Caki2 (cell line): ENCODE results near the gene DMPK. TPM values are rescaled to one million over a fixed set of nuclear protein-coding genes. Genes with fewer than 3 reads are reported as not detected.
A peak's percentile ranks its signal among the peaks of the same experiment; 100 is the strongest.
"Not testable (repeated sequence)": the region's sequence is repeated elsewhere in the genome, so short reads cannot be mapped to it uniquely, and the experiment has no call there.

ENCODE experiments used
- DNase-seq: peaks from one replicate; pipeline ENCODE4 v3.0.0-alpha.2; 2015; ENCODE audit warnings: low read depth
- in situ Hi-C: cut with HindIII; loops from 2 replicates; pipeline ENCODE4 v1.10.0; 2016; ENCODE audit warnings: low sequenced_read_pairs, low pct_unique_long_range_greater_than_20kb, mixed read lengths
- total RNA-seq: library from RNA; depleted of rRNA; stranded (reverse); fragments of >200 nt; shearing (Covaris generic); gene quantifications from 2 replicates; pipeline ENCODE4 v1.2.3, GENCODE V29; 2014; ENCODE audit warnings: low replicate concordance

The DMPK gene
- total RNA-seq, 1 experiment from 2014 or later = 9.1 TPM

DNA sequence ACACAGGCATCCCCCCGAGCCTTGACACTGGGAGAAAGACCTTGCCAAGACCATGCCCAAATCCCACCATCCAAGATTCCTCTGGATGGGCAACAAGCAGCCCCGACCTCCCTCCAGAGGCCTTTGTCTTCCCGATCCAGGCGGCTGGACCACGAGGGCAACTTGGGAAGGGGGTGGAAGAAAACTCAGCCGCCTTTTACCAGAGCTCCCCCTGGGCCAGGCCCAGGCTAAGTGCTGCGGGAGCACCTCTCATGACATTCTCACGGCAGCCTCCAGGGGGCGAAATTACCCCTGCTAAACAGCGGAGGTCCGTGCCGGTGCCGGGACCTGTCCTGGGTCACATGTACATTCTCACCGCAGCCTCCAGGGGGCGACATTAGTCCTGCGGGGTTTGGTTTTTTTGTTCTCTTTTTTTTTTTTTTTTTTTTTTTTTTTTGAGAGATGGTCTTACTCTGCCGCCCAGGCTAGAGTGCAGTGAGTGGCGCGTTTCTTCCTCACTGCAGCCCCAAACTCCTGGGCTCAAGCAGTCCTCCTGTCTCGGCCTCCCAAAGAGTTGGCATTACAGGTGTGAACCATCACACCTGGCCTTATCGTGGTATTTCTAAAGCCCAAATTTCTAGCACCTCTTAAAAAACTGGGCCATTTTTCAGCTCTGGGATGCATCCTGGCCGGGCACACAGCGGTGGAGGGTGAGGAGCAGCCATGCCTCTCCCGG, 34.9 kb upstream of the DMPK start:
- in situ Hi-C loops = no loop called here

DNA sequence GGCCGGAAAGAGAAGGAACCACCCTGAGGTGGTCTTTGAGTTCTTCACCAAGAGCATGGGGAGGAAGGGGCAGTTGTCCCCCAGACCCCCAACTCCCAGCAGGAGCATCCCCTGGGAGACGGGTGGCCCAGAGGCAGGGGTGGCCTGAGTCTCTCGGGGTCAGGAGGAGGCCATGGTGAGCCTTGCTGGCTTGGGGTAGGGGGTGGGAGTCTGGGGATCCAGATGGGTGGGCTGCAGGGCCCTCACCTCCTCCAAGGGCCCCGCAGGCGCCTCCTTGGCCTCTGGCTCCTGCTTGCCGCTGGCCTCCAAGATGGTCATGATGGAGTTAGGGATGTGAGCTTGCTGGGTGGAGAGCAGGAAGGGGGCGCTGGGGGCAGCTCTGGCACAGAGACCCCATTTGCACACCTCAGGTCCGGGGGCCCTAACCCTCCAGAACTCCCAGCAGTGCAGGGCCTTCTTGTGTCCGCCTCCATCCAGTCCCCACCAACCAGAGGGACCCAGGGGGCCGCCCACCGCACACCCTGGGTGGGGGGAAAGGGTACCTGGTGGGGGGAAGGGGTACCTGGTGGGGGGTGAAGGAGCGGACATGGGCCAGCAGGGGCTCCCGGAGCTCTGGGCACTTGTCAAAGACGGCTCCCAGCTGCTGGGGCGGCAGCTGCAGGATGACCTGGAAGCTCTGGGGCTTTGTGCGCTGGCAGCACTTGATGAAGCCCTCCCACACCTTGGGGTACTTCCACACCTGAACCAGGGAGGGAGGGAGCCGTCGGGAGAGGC, 34.1 kb upstream of the DMPK start:
- in situ Hi-C loops = no loop called here
- no peak for DNase-seq

More for the DNA sequence above, 34.9 kb upstream of the DMPK start:
- DNase-seq = peak; percentile 94

DNA sequence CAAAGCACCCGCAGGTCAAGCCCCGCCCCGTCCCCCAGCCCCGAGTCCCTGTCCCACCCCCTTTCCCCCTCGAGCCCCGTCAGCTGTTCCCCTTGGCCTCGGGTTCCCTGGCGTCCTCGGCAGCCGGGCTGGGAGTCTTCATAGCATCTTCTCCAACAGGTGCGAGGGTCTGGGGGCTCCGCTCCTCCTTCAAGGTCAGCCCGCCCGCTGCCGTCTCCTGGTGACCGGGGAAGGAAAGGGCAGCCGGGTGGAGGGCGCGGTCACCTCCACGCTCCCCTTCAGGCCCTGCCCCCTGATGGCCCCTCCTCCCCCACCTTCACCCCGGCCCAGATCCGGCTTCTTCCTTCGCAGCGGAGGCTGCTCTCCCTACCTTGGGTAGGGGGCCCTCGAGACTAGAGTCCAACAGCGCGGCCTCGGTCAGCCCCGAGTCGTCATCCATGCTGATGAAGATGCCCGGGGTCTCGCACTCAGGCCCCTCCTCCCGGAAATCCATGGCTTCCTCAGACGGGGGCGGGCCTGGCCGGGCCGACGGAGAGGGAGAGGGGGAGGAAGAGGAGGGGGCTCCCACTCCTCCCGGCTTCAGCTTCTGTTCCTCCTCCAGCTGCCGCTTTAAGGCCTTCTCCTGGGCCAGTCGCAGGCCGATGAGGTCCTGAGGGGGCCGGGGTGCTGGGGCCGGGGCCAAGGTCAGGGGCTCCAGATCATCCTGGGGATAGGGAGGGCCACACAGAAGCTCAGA, 33.4 kb upstream of the DMPK start:
- no peak for DNase-seq
- in situ Hi-C loops = no loop called here

DNA sequence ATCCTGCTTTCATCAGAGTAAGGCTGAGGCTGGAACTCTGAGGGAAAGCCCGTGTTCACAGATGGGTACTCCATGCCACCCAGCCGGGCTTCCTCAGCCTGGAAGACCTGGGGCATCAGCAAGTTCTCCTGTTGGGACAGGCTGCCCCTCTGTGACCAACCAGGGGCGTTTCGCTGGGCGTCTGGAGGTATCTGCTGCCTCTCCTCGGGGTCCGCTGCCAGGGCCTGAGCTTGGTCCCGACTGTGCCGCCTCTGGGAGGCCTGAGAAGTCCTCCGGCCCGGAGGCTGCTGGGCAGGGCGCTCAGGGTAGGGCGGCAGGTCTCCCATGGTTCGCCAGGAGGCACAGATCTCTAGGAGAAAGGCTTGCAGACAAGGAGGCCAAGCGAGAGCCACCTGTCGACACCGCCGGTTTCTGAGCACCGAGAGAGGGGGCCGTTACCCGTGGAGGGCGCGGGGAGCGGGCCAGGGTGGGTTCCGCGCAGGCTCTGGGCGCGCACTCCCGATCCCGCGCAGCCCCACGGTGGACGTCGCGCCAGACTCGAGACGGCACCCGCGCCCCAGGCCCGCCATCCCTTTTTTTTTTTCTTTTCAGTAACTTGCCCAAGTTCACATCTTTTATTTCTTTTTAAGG, 32.7 kb upstream of the DMPK start, which contains the start of gene RSPH6A:
Gene RSPH6A (minus strand): TSS at position 458 of the 630 bp plus-strand sequence. CDS start 132 bp downstream, at position 326.
- in situ Hi-C loops = no loop called here

DNA sequence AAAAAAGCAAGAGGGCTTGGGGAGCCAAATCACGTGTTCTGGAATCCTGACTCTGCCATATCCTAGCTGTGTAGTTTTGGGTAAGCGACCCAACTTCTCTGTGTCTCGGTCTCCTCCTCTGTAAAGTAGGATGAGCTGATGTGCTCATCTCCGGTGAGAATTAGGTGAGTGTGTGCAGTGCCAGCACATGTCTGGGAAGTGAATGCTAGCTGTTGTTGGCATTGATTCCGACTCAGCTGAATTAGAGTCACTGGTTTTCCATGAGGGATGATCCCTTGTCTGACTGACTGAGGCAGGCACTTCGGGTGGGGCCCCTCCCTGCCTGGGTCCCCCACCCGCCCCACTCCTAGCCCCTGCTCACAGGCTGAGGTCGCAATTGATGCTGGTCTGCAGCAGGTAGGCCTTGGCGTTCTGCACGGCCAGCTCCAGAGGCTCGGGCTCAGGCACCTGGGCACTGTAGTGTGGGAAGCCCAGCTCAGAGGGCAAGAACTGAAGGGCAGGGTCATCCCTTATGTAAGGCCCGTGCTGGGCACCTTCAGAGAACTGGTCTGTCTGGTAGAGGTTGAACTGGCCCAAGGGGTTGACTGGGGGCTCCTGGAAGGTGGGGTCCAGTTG, 32.0 kb upstream of the DMPK start:
- in situ Hi-C loops = no loop called here
- DNase-seq = peak; percentile 37

More for the DNA sequence above, 32.7 kb upstream of the DMPK start, which contains the start of gene RSPH6A:
- no peak for DNase-seq

DNA sequence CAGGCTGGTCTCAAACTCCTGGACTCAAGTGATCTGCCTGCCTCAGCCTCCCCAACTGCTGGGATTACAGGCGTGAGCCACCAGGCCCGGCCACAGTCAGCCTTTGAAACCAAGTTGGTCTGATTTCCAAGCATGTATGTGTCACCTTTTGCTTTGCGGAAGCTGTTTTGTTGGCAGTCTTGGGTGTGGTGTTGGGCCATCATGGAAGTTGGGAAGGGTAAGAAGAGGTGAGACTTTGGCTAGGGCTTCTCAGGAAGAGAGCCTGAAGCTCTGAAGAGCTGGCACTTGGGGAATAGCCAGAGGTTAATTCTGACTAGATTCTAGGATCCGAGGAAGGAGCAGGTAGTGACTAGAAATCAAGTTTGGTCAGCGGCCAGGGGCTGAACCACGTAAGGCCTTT, 30.0 kb upstream of the DMPK start:
- no peak for DNase-seq
- in situ Hi-C loops = no loop called here

DNA sequence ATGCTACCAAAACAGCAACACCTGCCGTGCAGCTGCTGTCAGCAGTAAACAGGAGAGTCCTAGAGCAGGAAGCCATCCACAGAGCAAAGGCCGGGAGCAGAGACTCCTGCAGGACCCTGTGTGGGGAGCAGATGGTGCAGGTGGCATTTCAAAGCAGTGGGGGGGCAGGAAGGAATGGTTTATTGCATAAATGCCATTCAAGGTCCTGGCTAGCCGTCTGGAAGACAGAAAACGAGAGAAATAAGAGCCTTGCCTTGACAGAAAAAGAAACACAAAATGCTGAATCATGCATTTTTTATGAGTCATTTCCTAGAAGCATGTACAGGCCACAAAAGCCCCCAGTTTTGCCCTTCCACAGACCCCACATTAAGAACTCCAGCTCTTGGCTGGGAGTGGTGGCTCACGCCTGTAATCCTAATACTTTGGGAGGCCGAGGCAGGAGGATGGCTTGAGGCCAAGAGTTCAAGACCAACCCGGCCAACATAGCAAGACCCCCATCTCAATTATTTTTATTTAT, 27.4 kb upstream of the DMPK start:
- in situ Hi-C loops = no loop called here
- peak; percentile 84 for DNase-seq

DNA sequence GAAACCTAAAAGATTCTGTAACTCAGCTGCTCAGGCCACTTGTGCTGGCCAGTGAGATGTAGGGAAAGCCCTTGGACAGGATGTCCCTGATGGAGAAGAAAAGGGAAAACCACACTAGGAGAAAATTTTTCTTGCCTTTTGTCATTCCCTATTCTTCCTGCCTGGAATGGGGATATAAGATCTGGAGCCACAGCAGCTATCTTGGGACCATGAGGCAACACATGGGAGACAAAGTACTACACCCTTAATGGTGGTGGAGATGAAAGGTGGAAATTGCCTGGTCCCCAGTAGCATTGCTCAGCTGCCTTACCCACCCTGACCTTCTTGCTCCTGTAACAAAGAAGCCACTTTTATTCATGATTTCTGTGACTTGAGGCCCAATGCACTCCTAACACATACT, 23.4 kb upstream of the DMPK start:
- in situ Hi-C loops = no loop called here
- DNase-seq = no peak

DNA sequence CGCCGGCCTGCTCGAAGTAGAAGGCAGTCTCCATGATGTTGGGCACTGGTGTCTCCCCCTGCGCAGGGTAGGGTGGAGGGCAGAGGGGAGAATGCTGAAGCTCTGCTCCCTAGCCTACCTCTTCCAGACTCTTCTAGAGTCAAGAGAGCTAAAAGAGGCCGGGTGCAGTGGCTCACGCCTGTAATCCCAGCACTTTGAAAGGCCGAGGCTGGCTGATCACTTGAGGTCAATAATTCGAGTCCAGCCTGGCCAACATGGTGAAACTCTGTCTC, 22.6 kb upstream of the DMPK start:
- no peak for DNase-seq
- in situ Hi-C loops = no loop called here

DNA sequence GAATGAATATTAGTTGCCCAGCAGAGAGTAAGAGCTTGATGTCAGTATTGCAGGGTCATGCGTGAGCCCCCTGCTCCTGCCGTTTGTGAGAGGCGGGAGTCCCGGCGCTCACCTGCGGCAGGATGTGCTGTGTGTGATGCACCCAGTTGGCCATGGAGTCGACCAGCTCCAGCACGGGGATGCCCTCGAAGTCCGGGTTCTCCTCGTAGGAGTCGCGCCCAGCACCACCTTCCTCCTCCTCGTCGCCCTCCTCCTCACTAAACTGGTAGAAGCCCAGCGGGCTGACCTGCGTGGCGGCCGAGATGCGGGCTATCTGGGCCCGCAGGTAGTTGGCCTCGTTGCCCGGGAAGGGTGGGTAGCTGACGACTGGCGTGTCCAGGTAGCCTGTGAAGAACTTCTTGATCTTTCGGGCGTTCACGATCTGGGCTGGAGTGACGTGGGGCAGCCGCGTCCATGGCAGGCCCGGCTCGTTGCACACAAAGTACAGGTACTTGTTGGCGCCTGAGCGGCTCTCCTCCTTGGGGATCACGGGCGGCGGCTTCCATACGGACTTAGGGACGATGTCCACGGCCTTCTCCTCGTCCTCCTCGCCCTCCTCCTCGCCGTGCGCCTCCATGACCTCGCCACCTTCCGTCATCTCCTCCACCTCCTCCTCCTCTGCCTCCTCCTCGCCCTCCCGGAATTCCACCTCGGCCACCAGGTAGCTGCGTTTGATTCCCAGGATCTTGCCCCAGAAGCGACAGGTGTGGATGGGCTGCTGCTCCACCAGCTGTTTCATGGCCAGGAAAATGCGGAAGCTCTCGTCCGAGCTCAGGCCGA, 22.1 kb upstream of the DMPK start:
- in situ Hi-C loops = no loop called here

DNA sequence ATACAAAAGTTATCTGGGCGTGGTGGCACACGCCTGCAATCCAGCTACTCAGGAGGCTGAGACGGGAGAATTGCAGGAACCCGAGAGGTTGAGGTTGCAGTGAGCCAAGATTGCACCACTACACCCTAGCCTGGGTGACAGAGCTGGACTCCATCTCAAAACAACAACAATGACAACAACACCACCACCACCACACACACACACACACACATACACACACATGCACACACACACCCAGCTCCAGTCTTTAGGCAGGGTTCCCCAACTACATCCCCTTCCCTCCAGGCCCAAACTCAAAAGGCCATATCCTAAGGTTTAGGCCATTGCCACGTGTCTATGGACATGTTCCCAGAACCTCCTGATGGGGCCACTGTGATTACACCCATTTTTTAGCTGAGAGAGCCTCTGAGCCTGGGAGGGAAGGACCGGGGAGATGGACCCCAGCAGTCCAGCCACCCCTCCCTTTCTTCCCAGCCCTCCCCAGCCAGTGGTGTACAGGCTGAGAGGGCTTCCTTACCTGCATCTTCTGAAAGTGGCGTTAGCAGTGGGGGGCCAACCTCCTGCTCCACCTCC, 19.4 kb upstream of the DMPK start:
- no peak for DNase-seq
- in situ Hi-C loops = no loop called here

More for the DNA sequence above, 22.1 kb upstream of the DMPK start:
- DNase-seq = no peak

DNA sequence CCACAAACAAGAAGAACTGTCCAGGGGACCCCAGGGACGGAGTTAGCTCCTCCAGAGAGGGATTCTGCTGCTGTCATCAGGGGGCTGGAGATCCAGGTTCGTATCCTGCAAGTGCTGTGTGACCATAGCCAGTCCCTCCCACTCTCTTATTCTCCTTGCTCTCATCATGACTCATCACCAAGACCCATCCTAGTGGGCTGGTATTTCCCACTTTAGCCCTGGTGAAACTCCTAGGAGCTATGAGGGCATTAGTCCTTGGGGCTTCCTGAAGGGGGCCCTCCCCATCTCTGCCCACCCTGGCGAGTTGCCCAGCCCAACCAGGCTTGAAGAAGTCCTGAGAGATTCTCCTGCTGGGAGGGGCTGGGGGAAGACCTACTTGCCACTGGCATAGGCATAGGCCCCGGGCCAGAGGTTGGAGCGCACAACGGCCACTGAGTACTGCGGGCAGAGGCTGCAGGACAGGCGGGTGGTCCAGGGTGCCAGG, 17.8 kb upstream of the DMPK start:
- peak; percentile 97 for DNase-seq
- in situ Hi-C loops = no loop called here

DNA sequence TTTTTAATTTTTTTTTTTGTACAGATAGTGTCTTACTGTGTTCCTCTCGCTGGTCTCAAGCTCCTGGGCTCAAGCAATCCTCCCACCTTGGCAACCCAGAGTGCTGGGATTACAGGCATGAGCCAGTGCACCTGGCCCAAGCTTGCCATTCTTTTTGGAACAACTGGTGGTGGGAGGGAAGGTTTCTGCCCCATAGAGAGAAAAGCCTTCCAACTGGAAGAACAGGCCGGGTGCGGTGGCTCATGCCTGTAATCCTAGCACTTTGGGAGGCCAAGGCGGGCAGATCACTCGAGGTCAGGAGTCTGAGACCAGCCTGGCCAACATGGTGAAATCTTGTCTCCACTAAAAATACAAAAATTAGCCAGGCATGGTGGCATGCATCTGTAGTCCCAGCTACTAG, 17.3 kb upstream of the DMPK start:
- in situ Hi-C loops, DNase-seq: not testable (repeated sequence)

DNA sequence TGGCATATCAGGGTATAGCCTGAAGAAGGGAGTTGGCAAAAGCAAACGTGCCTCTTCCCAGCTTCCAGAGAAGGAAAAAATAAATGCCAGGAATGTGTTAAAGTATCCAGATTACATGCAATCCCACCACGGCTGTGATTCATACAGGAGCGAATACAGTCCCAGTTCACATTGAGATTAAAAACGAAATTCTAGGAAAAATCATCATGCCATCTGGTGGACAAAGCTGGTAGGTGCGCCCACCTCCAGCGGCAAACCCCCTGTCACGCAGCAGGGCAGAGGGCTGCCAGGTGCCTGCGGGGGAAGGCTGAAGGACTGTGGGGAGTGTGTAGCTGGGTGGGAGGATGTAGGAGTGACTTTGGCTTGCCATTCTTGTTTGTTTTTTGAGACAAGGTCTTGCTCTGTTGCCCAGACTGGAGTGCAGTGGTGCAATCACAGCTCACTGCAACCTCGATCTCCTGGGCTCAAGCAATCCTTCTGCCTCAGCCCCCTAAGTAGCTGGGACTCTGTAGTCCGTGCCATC, 16.8 kb upstream of the DMPK start:
- DNase-seq = peak; percentile 92
- in situ Hi-C loops = no loop called here

DNA sequence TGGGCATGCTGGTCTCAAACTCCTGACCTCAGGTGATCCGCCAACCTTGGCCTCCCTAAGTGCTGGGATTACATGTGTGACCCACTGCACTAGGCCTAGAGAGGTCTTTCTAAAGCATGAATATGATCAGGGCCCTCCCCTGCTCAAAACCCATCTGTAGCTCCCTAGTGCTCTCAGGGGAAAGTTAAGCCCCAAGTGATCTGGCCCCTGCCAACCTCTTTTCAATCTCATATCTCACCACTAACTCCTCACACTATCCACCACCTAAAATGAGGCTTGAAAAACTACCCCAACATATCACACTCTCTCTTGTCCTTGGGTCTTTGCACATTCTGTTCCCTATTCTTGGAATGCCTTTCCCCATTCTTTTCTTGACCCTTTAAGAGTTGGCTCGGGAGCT, 12.3 kb upstream of the DMPK start:
- in situ Hi-C loops = no loop called here
- no peak for DNase-seq

DNA sequence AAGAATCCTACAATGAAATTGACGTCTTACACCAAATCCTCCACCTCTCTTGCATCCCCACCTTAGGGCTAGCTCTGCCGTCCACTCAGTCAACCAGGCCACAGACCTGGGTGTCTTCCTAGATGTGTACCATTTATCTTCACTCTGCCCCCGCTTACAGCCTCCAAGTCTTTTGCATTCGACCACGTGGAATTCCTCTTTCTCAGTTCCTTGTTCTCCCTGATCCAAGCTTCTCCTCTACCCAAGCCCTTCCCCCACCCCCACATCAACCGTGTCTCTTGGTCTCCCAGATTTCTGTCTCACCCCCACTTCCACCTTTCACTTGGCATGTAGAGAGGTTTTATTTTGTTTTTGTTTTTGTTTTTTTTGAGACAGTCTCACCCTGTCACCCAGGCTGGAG, 11.6 kb upstream of the DMPK start:
- in situ Hi-C loops = no loop called here
- DNase-seq = no peak

DNA sequence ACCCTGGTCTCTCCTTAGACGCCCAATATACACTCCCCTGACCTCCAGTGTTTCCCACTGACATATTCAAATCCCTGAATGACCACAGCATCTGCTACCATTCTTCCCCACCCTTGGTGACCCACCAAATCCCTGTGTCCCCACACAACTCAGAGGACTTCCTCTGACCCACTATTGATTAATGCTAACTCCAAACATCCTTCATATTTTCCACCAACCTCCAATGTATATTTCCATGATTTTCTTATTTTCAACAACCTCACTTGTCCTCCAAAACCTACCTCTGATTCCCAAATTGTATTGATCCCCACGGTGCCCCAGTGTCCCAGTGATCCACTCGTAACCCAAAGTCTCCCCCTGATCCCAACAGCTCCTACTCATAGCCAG, 10.9 kb upstream of the DMPK start:
- in situ Hi-C loops = no loop called here
- DNase-seq = no peak
